ES-I3 (cell line): ENCODE measurements around the gene WNK2.

ENCODE experiments used
- H3K36me3 ChIP-seq: 2 replicates; pipeline ENCODE4 v1.6.1; 2013; ENCODE audit warnings: mild to moderate bottlenecking, low read length, control low read depth, moderate library complexity; ENCODE audit not compliant: insufficient read depth
- H3K4me1 ChIP-seq: 2 replicates; pipeline ENCODE4 v1.6.1; 2013; ENCODE audit warnings: mild to moderate bottlenecking, control low read depth, low read length; ENCODE audit not compliant: insufficient read depth
- H3K9ac ChIP-seq: 2 replicates; pipeline ENCODE4 v1.6.1; 2013; ENCODE audit warnings: low read depth, mild to moderate bottlenecking, low read length, moderate library complexity
- H3K9me3 ChIP-seq: 2 replicates; pipeline ENCODE4 v1.6.1; 2013; ENCODE audit warnings: mild to moderate bottlenecking, low read length, moderate library complexity; ENCODE audit not compliant: control insufficient read depth, insufficient read depth

WNK2 gene

DNA sequence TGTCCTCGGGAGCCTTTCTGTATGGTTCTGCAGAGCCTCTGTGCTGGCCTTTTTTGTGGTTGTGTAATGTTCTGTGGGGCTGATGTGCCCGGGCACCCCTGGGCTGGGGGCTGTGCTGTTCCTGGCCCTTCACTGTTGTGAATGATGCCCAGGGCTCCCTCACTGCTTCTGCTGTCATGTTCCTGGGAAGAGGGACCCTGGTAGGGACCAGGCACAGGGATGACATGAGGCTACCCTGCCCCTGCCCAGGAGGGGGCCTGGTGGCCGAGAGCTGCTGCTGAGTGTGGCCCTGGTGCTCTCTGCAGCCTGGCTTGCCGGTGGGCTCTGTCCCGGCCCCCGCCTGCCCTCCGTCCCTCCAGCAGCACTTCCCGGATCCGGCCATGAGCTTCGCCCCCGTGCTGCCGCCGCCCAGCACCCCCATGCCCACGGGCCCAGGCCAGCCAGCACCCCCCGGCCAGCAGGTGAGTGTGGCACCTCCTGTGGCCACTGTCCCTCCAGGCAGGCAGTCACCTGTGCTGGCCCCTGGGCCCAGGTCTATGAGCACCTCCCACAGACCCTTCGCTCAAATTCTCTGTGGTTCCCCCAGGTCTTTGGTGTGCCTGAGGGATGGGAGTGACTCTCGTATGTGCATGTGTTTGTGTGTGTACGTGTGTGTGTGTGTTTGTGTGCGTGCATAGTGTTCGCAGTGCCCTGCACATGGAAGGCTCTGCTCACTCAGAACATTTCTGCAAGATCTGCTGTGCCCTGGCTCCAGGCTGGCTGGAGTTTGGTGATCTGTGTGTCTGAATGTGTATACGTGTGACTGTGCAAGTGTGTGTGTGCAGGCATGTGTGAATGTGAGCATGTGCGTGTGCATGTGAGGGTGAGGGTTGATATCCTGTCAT, 72.3 kb downstream of the WNK2 start:
- no peaks in the 10 kb centered on the region for H3K9me3 ChIP-seq
- H3K4me1 ChIP-seq = no peaks in the 10 kb centered on the region
- no peak overlapping the region for H3K9ac ChIP-seq
- H3K36me3 ChIP-seq = no peaks in the 10 kb centered on the region

- no peak overlapping the region for H3K9ac ChIP-seq
Observed at GRCh38 chr9:93256878-93257807, 73.2 kb downstream of the WNK2 start.

GRCh38 chr9:93257808-93258331, 73.9 kb downstream of the WNK2 start:
- Histone ChIP-seq H3K4me1 (no peaks in the 10 kb centered on the region), H3K9me3 (no peaks in the 10 kb centered on the region), H3K9ac (no peak overlapping the region), H3K36me3 (no peaks in the 10 kb centered on the region)

More at GRCh38 chr9:93256878-93257807, 73.2 kb downstream of the WNK2 start:
- Histone ChIP-seq H3K4me1 (no peaks in the 10 kb centered on the region), H3K9me3 (no peaks in the 10 kb centered on the region), H3K36me3 (no peaks in the 10 kb centered on the region)

DNA sequence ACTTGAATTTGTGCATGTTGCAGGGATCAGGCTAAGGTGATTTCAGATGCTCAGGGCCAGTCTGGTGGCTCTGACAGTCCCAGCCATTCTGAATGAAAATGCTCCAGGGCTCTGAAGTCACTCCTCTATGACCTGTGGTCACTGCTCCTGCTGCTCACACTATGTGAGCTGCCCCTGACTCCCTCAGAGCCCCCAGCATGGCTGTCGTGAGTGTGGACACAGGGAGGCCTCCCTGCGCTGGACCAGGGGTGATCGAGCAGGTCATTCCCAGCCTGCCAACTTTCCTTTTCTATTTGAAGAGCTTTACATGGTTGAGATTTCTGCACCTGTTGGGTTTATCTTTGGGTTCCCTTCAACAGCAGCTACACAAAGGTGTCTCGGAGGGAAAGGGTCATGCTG, 74.5 kb downstream of the WNK2 start:
- Histone ChIP-seq H3K9ac (no peak overlapping the region), H3K4me1 (no peaks in the 10 kb centered on the region), H3K9me3 (no peaks in the 10 kb centered on the region), H3K36me3 (no peaks in the 10 kb centered on the region)

- H3K4me1 ChIP-seq = no peaks in the 10 kb centered on the region
- H3K9ac ChIP-seq = no peak overlapping the region
- no peaks in the 10 kb centered on the region for H3K9me3 ChIP-seq
- no peaks in the 10 kb centered on the region for H3K36me3 ChIP-seq
Observed at GRCh38 chr9:93258818-93259489, 75.0 kb downstream of the WNK2 start.

DNA sequence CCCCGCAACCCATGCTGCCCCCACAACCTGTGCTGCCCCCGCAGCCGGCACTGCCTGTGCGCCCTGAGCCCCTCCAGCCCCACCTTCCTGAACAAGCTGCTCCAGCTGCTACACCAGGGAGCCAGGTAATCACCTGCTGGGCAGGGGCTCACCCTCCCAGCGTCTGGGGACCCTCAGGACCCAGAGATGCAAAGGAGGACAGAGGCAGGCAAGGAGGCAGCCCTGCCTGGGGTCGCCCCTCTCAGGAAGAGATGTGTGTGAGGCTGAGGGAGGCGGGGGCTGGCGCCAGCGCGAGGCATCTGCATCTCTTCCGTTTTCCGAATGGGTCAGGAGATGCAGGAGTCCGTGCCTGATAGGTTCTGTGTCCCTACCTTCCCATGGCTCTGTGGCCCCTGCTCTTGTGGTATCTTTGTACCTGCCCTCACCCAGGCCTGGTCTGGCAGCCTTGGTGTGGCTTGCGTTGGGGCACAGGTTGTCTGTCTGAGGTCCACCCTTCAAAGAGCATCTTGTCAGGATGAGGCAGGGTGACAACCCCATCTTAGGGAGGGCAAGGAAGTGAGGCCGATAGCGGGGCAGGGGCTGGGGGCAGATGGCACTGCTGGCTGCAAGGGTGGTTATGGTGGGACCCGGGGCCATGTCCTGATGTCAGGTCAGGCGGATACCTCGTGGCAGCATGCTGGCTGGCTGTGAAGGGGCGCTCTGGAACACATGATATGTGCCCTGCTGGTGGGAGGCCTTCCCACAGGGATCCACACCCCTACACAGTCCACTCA, 75.7 kb downstream of the WNK2 start:
- Histone ChIP-seq H3K9ac (no peak overlapping the region), H3K9me3 (no peaks in the 10 kb centered on the region), H3K36me3 (no peaks in the 10 kb centered on the region), H3K4me1 (no peaks in the 10 kb centered on the region)

DNA sequence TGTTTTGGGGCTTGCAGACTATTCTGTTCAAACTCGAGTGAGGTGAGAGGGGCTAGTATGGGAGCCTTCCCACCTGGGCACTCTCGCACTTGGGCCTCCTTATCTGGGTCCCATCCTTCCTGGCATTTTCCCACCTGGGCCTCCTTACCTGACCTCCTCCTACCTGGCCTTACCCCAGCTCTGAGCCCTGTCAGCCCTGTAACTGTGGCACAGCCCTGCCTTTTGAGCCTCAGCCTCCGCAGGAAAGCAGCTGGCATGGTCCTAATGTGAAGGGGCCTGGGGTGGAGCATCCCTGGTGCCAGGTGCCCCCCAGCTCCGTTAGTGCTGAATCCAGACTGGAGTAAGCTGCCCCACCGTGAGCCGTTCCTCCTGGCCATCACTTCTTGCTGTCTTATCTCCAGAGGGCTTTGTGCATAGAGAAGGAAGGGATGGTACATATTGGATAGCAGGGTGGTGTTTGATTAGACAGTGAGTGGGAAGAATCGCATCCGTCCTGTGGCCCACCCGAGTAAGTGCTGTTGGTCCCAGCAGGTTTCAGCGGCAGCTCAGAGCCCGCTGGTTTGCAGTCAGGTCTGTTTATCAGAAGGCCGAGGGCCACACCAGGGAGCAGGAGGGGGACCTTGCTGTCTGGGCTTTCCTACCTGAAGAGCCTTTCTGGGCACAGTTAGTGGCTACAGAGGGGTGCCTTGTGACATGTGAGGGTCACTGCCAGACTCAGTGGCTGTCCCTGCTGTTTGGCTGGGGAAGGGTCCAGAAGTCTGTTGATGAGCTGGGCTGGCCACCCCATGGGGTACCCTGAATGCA, 76.5 kb downstream of the WNK2 start:
- Histone ChIP-seq H3K4me1 (no peaks in the 10 kb centered on the region), H3K9ac (no peak overlapping the region), H3K36me3 (no peaks in the 10 kb centered on the region), H3K9me3 (no peaks in the 10 kb centered on the region)

GRCh38 chr9:93261281-93261680, 77.3 kb downstream of the WNK2 start:
- H3K36me3 ChIP-seq = no peaks in the 10 kb centered on the region
- H3K9ac ChIP-seq = no peak overlapping the region
- H3K4me1 ChIP-seq = no peaks in the 10 kb centered on the region
- H3K9me3 ChIP-seq = no peaks in the 10 kb centered on the region

GRCh38 chr9:93261735-93262523, 78.0 kb downstream of the WNK2 start:
- Histone ChIP-seq H3K9me3 (no peaks in the 10 kb centered on the region), H3K36me3 (no peaks in the 10 kb centered on the region), H3K4me1 (no peaks in the 10 kb centered on the region), H3K9ac (no peak overlapping the region)

- no peak overlapping the region for H3K9ac ChIP-seq
- no peaks in the 10 kb centered on the region for H3K36me3 ChIP-seq
- H3K4me1 ChIP-seq = no peaks in the 10 kb centered on the region
- no peaks in the 10 kb centered on the region for H3K9me3 ChIP-seq
Observed at GRCh38 chr9:93262537-93263310, 78.8 kb downstream of the WNK2 start.

DNA sequence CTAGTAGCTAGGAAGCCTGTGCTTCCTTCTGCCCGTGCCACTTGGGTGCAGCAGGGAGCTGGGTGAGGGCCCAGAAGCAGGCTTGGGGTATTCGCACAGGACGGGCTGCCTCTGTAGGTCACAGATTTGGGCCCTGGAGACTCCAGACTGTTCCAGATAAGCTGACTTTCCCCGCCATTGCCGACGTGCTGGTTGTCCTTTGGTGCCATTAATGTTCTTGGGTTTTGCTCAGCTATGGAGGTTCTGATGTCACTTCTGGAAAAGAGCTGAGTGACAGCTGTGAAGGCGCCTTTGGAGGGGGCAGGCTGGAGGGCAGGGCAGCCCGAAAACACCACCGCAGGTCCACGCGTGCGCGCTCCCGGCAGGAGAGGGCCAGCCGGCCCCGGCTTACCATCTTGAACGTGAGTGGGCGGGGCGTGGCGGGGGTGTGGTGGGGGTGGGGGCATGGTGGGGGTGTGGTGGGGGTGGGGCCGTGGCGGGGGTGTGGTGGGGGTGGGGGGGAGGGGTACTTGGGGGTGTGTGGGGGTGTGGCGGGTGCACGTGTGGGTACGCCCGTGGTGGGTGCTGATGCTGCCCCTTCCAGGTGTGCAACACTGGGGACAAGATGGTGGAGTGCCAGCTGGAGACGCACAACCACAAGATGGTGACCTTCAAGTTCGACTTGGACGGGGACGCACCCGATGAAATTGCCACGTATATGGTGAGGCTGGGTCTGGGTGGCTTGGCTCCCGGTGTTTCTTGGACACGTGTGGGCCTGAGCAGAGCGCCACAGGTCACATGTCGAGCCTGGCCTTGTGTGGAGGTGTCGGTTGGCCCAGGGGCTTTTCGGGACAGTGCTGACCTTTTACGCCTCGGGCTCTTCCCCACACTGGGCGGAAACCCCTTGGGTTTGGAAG, 79.6 kb downstream of the WNK2 start:
- H3K9me3 ChIP-seq = no peaks in the 10 kb centered on the region
- H3K4me1 ChIP-seq = no peaks in the 10 kb centered on the region
- H3K36me3 ChIP-seq = no peaks in the 10 kb centered on the region
- H3K9ac ChIP-seq = no peak overlapping the region
